Heart right ventricle (tissue), 16 donors: ENCODE data around the gene PDE4D. TPM values are rescaled to one million over a fixed set of nuclear protein-coding genes. Genes with fewer than 3 reads are reported as not detected.

Experiments used
- ATAC-seq, 8 donors: fragments of 200-7000 bp; cut with Tn5 transposase; one replicate each; pipeline ENCODE4 v1.9.1; 2020; ENCODE audit warnings: mild to moderate bottlenecking in 8 of 8, moderate library complexity in 8 of 8, moderate number of reproducible peaks in 1 of 8
- DNase-seq, 2 donors: peaks; one replicate each; pipeline ENCODE4 v3.0.0-alpha.2; 2020
- H3K27ac ChIP-seq, 10 donors: fragments of 200-600 bp; sonication (generic) in 2 of 10; one replicate each; pipeline versions ENCODE4 v1.5.0 to v1.8.0; 2020 to 2022; ENCODE audit warnings: mild to moderate bottlenecking in 3 of 10
- H3K27me3 ChIP-seq, 7 donors: fragments of 200-600 bp; one replicate each; pipeline ENCODE4 v1.8.0; 2021 to 2022; ENCODE audit warnings: mild to moderate bottlenecking in 2 of 7
- H3K36me3 ChIP-seq, 9 donors: fragments of 200-600 bp; sonication (generic) in 1 of 9; one replicate each; pipeline versions ENCODE4 v1.5.0 to v1.8.0; 2020 to 2022; ENCODE audit warnings: mild to moderate bottlenecking in 2 of 9
- H3K4me1 ChIP-seq, 9 donors: fragments of 200-600 bp; sonication (generic) in 1 of 9; one replicate each; pipeline versions ENCODE4 v1.5.0 to v1.8.0; 2020 to 2022; ENCODE audit warnings: mild to moderate bottlenecking in 4 of 9
- H3K4me3 ChIP-seq, 10 donors: fragments of 200-600 bp; sonication (generic) in 2 of 10; one replicate each; pipeline versions ENCODE4 v1.5.0 to v1.8.0; 2020 to 2022; ENCODE audit warnings: mild to moderate bottlenecking in 7 of 10, moderate library complexity in 2 of 10
- H3K9me3 ChIP-seq, 11 donors: fragments of 200-600 bp in 10 of 11; sonication (generic) in 2 of 11; one replicate each; pipeline versions ENCODE4 v1.5.0 to v1.8.0; 2013 to 2022; ENCODE audit warnings: mild to moderate bottlenecking in 2 of 11, control low read depth in 1 of 11, moderate library complexity in 1 of 11
- WGBS, 2 donors: extraction: QIAGEN DNeasy Blood & Tissue Kit; methylation state at CpG; one replicate each; pipeline ENCODE4 v1.1.7; 2013; ENCODE audit warnings: inconsistent platforms in 1 of 2; 5-methylcytosine and 5-hydroxymethylcytosine counted together
- intact Hi-C, 10 donors: fragments of 100-400 bp; cut with DNase I; formaldehyde crosslinking; loops; one replicate each; pipeline versions ENCODE4 v1.11.1 to v1.14.2; 2022
- microRNA-seq, 2 donors: library from miRNA; unstranded; fragments of <30 nt; microRNA quantifications; one replicate each; pipeline ENCODE4 v1.2.0, GENCODE V29; 2021
- polyA plus RNA-seq, 2 donors: library from polyadenylated mRNA; stranded (reverse); fragments of 200-250 nt; gene quantifications; one replicate each; pipeline ENCODE4 v1.2.3, GENCODE V29; 2013
- total RNA-seq, 10 donors: library from RNA; stranded (reverse); fragmentation: NEBNext Ultra II Directional in 3 of 10; extraction: Animal tissue kit (Norgen Biotek cat#: 25700) in 3 of 10; gene quantifications; one replicate each; pipeline versions ENCODE4 v1.2.1 to v1.2.4, GENCODE V29; 2021 to 2023
- TF ChIP-seq, protein P1 (sequence below), 9 donors: fragments of 200-600 bp; sonication (generic) in 2 of 9; IDR thresholded peaks; one replicate each; pipeline versions ENCODE4 v1.5.0 to v1.8.0; 2021 to 2022; ENCODE audit warnings: antibody characterized with exemption in 9 of 9, mild to moderate bottlenecking in 5 of 9, moderate library complexity in 1 of 9
- donor health status: Arrhythmogenic right ventricular cardiomyopathy.
- donor health status: ischemic (EF 13 %, LVEDD 7.1; RV severe dilation, severe dysfunction).
- donor health status: healthy with polysubstance abuse.
- donor health status: DM: no; HTN: yes; CAD: no.
- donor health status: DM: no; HTN: no; CAD: no.
- donor health status: ischemic (EF 25% LVEDD 6.9; RV normal size, moderate dysfunction).
- donor health status: ischemic (EF 25% LVEDD 5.7; RV mildly dilated, moderate dysfunction).
- donor health status: healthy.
- donor health status: DM: yes; HTN: yes; CAD: no.
- donor health status: Ischemic cardiomyopathy.
- donor health status: ischemic (EF 35%, LVEDD 5.7; RV mildly dilated, moderate dysfunction).
- donor health status: nonischemic (EF 11% LVEDD 7.7; RV severe dilation, severe dysfunction).
- donor health status: DM: yes; HTN: yes; CAD: no.
- donor health status: PGD.
- donor health status: ischemic (EF 29% LVEDD 5.4; RV normal size, mild dysfunction).
- donor health status: nonischemic (EF 23%, LVEDD 6.1; RV moderate dilation, normal function).

PDE4D gene
- total and polyA plus RNA-seq, 12 donors, result 5.8 to 83.2 (median 39.5) TPM

DNA sequence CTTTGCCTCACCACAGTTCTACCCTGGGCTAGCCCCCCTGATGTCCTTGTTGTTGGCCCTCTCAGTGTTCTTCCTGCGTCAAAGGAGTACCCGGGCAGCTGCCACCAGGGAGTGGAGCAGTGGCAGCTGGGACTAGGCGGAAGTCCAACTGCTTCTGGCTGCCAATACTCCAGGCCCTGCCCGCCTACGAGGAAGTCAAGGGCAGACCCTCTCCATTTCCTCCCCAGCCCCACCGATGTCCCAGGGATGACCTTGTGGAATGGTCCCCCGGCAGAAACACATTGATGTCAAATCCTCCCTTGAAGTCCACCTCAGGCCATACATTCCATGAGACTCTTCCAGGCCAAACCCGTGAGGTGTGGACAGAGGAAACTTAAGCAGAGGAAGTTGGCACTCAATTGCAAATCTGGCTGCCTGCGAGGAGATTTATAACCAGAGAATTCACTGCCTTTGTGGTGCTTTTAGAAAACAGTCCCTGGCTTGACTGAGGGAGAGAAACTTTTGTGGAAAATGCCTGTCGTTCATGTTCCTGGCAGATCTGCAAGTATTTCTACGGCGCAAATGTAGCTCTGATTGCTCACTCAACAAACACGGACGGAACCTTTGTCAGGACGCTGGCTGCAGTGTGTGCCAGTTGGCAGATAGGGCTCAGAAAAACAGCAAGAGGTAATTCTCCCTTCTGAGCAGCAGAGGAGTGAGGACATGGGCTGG, 970.9 kb downstream of the PDE4D start:
- TF ChIP-seq, protein P1, sequence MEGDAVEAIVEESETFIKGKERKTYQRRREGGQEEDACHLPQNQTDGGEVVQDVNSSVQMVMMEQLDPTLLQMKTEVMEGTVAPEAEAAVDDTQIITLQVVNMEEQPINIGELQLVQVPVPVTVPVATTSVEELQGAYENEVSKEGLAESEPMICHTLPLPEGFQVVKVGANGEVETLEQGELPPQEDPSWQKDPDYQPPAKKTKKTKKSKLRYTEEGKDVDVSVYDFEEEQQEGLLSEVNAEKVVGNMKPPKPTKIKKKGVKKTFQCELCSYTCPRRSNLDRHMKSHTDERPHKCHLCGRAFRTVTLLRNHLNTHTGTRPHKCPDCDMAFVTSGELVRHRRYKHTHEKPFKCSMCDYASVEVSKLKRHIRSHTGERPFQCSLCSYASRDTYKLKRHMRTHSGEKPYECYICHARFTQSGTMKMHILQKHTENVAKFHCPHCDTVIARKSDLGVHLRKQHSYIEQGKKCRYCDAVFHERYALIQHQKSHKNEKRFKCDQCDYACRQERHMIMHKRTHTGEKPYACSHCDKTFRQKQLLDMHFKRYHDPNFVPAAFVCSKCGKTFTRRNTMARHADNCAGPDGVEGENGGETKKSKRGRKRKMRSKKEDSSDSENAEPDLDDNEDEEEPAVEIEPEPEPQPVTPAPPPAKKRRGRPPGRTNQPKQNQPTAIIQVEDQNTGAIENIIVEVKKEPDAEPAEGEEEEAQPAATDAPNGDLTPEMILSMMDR (IDR thresholded peaks at IDR 0.05), result peak in 2 of 9 donors; percentile 4 to 11
- WGBS, 2 donors, result 23 to 38% methylated on average over 15 of the region's 15 CpGs
- H3K4me3 ChIP-seq, result no peak overlapping the region

GRCh38 chr5:58921159-58921558, 972.4 kb downstream of the PDE4D start:
- 49 to 51% methylated on average over 1 of the region's 1 CpG for WGBS, 2 donors
- intact Hi-C loops, result no loop called here
- DNase-seq, result no peak
- H3K4me3 ChIP-seq, result no peak overlapping the region
- H3K27me3 ChIP-seq, result no peaks in the 10 kb centered on the region
- peaks cover 0 to 51% (median 17%) of the 10 kb centered on the region in 9 donors for H3K4me1 ChIP-seq
- no peaks in the 10 kb centered on the region for H3K36me3 ChIP-seq
- no peaks in the 10 kb centered on the region for H3K9me3 ChIP-seq
- ATAC-seq, result no peak
- H3K27ac ChIP-seq, result peak overlapping the region in 1 of 10 donors; percentile 23
- TF ChIP-seq, protein P1 (IDR thresholded peaks at IDR 0.05), result no peak

More for the DNA sequence above, 970.9 kb downstream of the PDE4D start:
- Histone ChIP-seq H3K27me3 (no peaks in the 10 kb centered on the region), H3K36me3 (no peaks in the 10 kb centered on the region), H3K27ac (peak overlapping the region; percentile 66 to 92 (median 86)), H3K9me3 (no peaks in the 10 kb centered on the region), H3K4me1 (peaks cover 0 to 53% (median 21%) of the 10 kb centered on the region in 9 donors)
- intact Hi-C loops, result no loop called here
- peak; percentile 81 to 97 (median 95) for ATAC-seq
- peak; percentile 65 to 77 for DNase-seq

DNA sequence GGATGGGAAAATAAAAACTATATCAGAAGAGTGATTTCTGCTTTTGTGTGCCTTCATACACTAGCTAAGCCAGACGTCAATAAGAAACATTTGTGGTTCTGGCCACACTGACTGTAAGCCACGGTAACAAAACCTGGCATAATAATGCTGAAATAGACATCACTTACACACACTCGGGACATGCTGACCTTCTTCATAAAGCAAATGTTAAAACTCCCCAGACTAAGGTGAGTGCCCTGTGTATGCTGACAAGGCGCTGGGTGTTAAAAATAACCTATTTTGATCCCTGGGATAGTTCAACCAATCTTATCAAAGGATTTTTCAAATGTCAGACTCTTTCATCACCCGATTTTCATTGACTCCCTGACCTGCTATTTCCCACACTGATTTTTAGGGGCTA, 973.7 kb downstream of the PDE4D start:
- no peak for ATAC-seq
- 51 to 59% methylated on average over 5 of the region's 5 CpGs for WGBS, 2 donors
- Histone ChIP-seq H3K27ac (no peak overlapping the region), H3K9me3 (no peaks in the 10 kb centered on the region), H3K36me3 (no peaks in the 10 kb centered on the region), H3K4me1 (peaks cover 0 to 42% (median 12%) of the 10 kb centered on the region in 9 donors), H3K27me3 (no peaks in the 10 kb centered on the region), H3K4me3 (no peak overlapping the region)
- TF ChIP-seq, protein P1 (IDR thresholded peaks at IDR 0.05), result no peak
- intact Hi-C loops, result no loop called here
- no peak for DNase-seq

Small RNA genes lying within 50 kb of the gene (microRNA-seq; reads per million reads assigned to microRNA genes)
- 1.8 to 4.1 reads per million in 2 donors for gene MIR582
